ENCODE data around the gene GPHN. TPM values are rescaled to one million over a fixed set of nuclear protein-coding genes. Genes with fewer than 3 reads are reported as not detected.

Gene GPHN
- total RNA-seq, 1 experiment from 2014 or later, result 34.9 TPM

DNA sequence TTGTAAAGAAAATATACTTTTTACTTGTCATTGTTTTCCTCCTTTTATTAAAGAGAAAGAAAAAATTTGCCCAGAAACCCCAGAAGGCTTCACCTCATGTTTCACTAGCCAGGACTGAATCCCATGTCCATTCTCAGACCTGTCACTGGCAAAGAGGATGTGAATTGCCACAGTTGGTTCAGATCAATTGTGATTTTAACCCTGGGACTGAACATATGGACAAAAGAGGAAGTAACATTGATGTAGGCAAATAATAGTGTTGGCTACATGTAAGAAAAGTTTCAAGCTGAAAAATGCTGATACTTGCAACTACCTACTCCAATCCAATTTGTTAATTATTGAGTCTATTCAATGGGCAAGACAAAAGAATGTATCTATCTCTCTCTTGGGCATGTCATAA lies 30.4 kb upstream of the GPHN start:
- no TSS peak for BruUV-seq (replicated peaks)
- H3K4me3 Mint-ChIP-seq (ENCODE audit: low read depth, unreplicated experiment), result no peak overlapping the region
- H3K36me3 Mint-ChIP-seq (ENCODE audit: insufficient read depth, unreplicated experiment), result no peaks in the 10 kb centered on the region

DNA sequence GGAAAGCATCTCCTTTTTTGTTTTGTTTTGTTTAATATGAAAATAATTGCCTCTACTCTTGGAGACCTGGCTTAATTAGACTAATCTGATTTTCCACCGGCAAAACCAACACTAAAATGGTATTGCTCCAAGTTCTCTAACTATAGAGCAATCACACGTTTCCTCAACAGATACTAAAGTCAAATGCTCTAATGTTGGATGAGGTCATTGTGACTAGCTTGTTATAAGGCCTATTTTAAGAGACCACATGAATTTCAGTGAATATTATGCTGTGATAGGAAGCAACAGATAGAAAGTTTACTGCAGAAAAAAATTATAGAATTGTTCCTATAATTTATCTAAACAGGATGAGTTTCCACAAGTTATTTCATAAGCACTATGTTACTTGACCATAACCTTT lies 25.1 kb upstream of the GPHN start:
- no peak for DNase-seq
- TF ChIP-seq CTCF (IDR thresholded peaks at IDR 0.05; ENCODE audit: unreplicated experiment), result no peak
- Mint-ChIP-seq H3K36me3 (ENCODE audit: insufficient read depth, unreplicated experiment) (no peaks in the 10 kb centered on the region), H3K27ac (ENCODE audit: unreplicated experiment) (no peak overlapping the region), H3K4me1 (ENCODE audit: low read depth, unreplicated experiment) (peaks cover 11% of the 10 kb centered on the region), H3K27me3 (ENCODE audit: unreplicated experiment) (no peaks in the 10 kb centered on the region), H3K4me3 (ENCODE audit: low read depth, unreplicated experiment) (no peak overlapping the region), H3K9me3 (ENCODE audit: low read depth, unreplicated experiment) (no peaks in the 10 kb centered on the region)
- no TSS peak for BruUV-seq (replicated peaks)
- intact Hi-C loops (cut with micrococcal nuclease; ENCODE audit: unreplicated experiment), result no loop called here
- CTCF ChIA-PET, result no interaction called here

More for the DNA sequence above, 30.4 kb upstream of the GPHN start:
- Mint-ChIP-seq H3K27me3 (ENCODE audit: unreplicated experiment) (no peaks in the 10 kb centered on the region), H3K4me1 (ENCODE audit: low read depth, unreplicated experiment) (no peaks in the 10 kb centered on the region), H3K9me3 (ENCODE audit: low read depth, unreplicated experiment) (no peaks in the 10 kb centered on the region), H3K27ac (ENCODE audit: unreplicated experiment) (no peak overlapping the region)
- intact Hi-C loops (cut with micrococcal nuclease; ENCODE audit: unreplicated experiment), result loop anchor here (5.0 kb wide), 1 partner anchor 120 kb away; no protein-coding TSS in a partner anchor
- CTCF ChIA-PET, result no interaction called here
- DNase-seq, result no peak
- no peak for TF ChIP-seq CTCF (IDR thresholded peaks at IDR 0.05; ENCODE audit: unreplicated experiment)

- H3K4me1 Mint-ChIP-seq (ENCODE audit: low read depth, unreplicated experiment), result peaks cover 11% of the 10 kb centered on the region
- H3K4me3 Mint-ChIP-seq (ENCODE audit: low read depth, unreplicated experiment), result no peak overlapping the region
- H3K27ac Mint-ChIP-seq (ENCODE audit: unreplicated experiment), result no peak overlapping the region
- no peaks in the 10 kb centered on the region for H3K9me3 Mint-ChIP-seq (ENCODE audit: low read depth, unreplicated experiment)
- no peaks in the 10 kb centered on the region for H3K27me3 Mint-ChIP-seq (ENCODE audit: unreplicated experiment)
- intact Hi-C loops (cut with micrococcal nuclease; ENCODE audit: unreplicated experiment), result no loop called here
- no peaks in the 10 kb centered on the region for H3K36me3 Mint-ChIP-seq (ENCODE audit: insufficient read depth, unreplicated experiment)
- no peak for DNase-seq
- TF ChIP-seq CTCF (IDR thresholded peaks at IDR 0.05; ENCODE audit: unreplicated experiment), result no peak
- CTCF ChIA-PET, result no interaction called here
- BruUV-seq (replicated peaks), result no TSS peak
These were observed 24.6 kb upstream of the GPHN start for GRCh38 chr14:66483322-66483721.

GRCh38 chr14:66485029-66485428 lies 22.9 kb upstream of the GPHN start:
- no peak for TF ChIP-seq CTCF (IDR thresholded peaks at IDR 0.05; ENCODE audit: unreplicated experiment)
- Mint-ChIP-seq H3K27ac (ENCODE audit: unreplicated experiment) (no peak overlapping the region), H3K4me3 (ENCODE audit: low read depth, unreplicated experiment) (no peak overlapping the region), H3K36me3 (ENCODE audit: insufficient read depth, unreplicated experiment) (no peaks in the 10 kb centered on the region), H3K9me3 (ENCODE audit: low read depth, unreplicated experiment) (no peaks in the 10 kb centered on the region), H3K4me1 (ENCODE audit: low read depth, unreplicated experiment) (peaks cover 11% of the 10 kb centered on the region), H3K27me3 (ENCODE audit: unreplicated experiment) (no peaks in the 10 kb centered on the region)
- intact Hi-C loops (cut with micrococcal nuclease; ENCODE audit: unreplicated experiment), result no loop called here
- no peak for DNase-seq
- CTCF ChIA-PET, result no interaction called here
- no TSS peak for BruUV-seq (replicated peaks)

Measured in Calu3 (cell line).